Measurements from ENCODE around the gene C9orf50.

Gene C9orf50

DNA sequence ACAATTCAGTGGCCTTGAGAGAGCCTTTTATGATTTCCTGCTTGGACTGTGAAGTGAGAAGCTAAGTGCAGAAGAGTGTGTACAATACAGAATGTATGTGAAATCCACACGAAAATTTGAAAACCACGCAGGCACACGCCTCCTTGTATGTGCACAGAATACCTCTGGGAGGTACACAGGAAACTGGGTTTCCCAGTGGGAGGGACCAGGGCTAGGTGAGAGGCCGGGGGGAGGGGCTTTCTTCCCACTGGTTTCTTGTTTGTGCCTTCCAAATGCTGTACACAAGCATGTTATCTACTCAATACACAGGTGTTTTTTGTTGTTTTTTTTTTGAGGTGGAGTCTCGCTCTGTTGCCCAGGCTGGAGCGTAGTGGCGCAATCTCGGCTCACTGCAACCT lies 16.1 kb downstream of the C9orf50 start:
- TF ChIP-seq CTCF (IDR thresholded peaks at IDR 0.05; ENCODE audit: poor library complexity, severe bottlenecking): no peak
- Histone ChIP-seq H3K36me3 (ENCODE audit: low read depth) (no peaks in the 10 kb centered on the region), H3K4me3 (ENCODE audit: severe bottlenecking) (no peak overlapping the region), H3K9me3 (ENCODE audit: severe bottlenecking) (no peaks in the 10 kb centered on the region), H3K4me1 (ENCODE audit: insufficient read depth, poor library complexity, severe bottlenecking) (peaks cover 6% of the 10 kb centered on the region), H3K27ac (ENCODE audit: poor library complexity, severe bottlenecking) (no peak overlapping the region), H3K27me3 (ENCODE audit: insufficient read depth, poor library complexity, severe bottlenecking) (no peaks in the 10 kb centered on the region)
- DNase-seq (ENCODE audit: low spot score) (no peak), ATAC-seq (ENCODE audit: low read depth) (no peak)

- H3K9me3 ChIP-seq (ENCODE audit: severe bottlenecking): no peaks in the 10 kb centered on the region
- ATAC-seq (ENCODE audit: low read depth) (no peak), DNase-seq (ENCODE audit: low spot score) (no peak)
- H3K36me3 ChIP-seq (ENCODE audit: low read depth): no peaks in the 10 kb centered on the region
- no peak for TF ChIP-seq CTCF (IDR thresholded peaks at IDR 0.05; ENCODE audit: poor library complexity, severe bottlenecking)
- no peak overlapping the region for H3K27ac ChIP-seq (ENCODE audit: poor library complexity, severe bottlenecking)
- peaks cover 6% of the 10 kb centered on the region for H3K4me1 ChIP-seq (ENCODE audit: insufficient read depth, poor library complexity, severe bottlenecking)
- no peaks in the 10 kb centered on the region for H3K27me3 ChIP-seq (ENCODE audit: insufficient read depth, poor library complexity, severe bottlenecking)
- no peak overlapping the region for H3K4me3 ChIP-seq (ENCODE audit: severe bottlenecking)
These were observed 16.7 kb downstream of the C9orf50 start for GRCh38 chr9:129604056-129604765.

- Histone ChIP-seq H3K27me3 (ENCODE audit: insufficient read depth, poor library complexity, severe bottlenecking) (no peaks in the 10 kb centered on the region), H3K4me3 (ENCODE audit: severe bottlenecking) (no peak overlapping the region), H3K27ac (ENCODE audit: poor library complexity, severe bottlenecking) (no peak overlapping the region), H3K9me3 (ENCODE audit: severe bottlenecking) (no peaks in the 10 kb centered on the region), H3K4me1 (ENCODE audit: insufficient read depth, poor library complexity, severe bottlenecking) (peaks cover 6% of the 10 kb centered on the region), H3K36me3 (ENCODE audit: low read depth) (no peaks in the 10 kb centered on the region)
- no peak for TF ChIP-seq CTCF (IDR thresholded peaks at IDR 0.05; ENCODE audit: poor library complexity, severe bottlenecking)
- no peak for ATAC-seq (ENCODE audit: low read depth)
- DNase-seq (ENCODE audit: low spot score): no peak
These were observed 18.1 kb downstream of the C9orf50 start for GRCh38 chr9:129602598-129603415.

DNA sequence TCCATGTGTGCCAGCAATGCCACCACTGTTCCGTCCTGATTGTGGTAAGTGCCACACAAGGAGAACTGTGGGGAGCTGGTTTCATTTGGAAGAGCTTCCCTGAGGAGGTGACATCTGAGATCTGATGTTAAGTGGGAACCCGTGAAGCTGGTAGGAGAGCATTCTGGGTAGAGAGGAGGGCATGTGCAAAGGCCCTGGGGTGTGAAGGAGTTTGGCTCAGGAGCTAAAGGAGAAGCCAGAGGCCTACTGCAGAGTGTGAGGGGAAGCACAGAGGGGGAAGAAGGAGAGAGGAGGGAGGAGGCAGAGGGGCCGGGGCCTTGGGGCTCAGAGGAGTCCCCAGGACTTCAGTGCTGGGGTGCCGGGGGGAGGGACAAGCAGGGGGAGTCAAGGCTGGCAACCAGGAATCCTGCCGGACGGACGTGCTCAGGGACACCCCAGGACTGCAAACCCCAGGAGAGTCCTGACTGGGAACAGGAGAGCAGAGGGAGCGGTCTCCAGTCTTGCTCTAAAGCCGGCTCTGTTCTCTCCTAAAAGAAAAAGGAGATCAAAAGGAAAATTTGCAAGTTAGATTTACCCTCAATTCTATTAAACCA lies 19.7 kb downstream of the C9orf50 start:
- DNase-seq (ENCODE audit: low spot score) (no peak), ATAC-seq (ENCODE audit: low read depth) (no peak)
- no peak for TF ChIP-seq CTCF (IDR thresholded peaks at IDR 0.05; ENCODE audit: poor library complexity, severe bottlenecking)
- no peak overlapping the region for H3K4me3 ChIP-seq (ENCODE audit: severe bottlenecking)
- H3K4me1 ChIP-seq (ENCODE audit: insufficient read depth, poor library complexity, severe bottlenecking): no peaks in the 10 kb centered on the region
- H3K27ac ChIP-seq (ENCODE audit: poor library complexity, severe bottlenecking): no peak overlapping the region
- no peaks in the 10 kb centered on the region for H3K36me3 ChIP-seq (ENCODE audit: low read depth)
- no peaks in the 10 kb centered on the region for H3K9me3 ChIP-seq (ENCODE audit: severe bottlenecking)
- no peaks in the 10 kb centered on the region for H3K27me3 ChIP-seq (ENCODE audit: insufficient read depth, poor library complexity, severe bottlenecking)

Measured in RWPE2 (cell line).